Vagina (tissue), 2 donors: ENCODE measurements around the gene PI16. TPM values are rescaled to one million over a fixed set of nuclear protein-coding genes. Genes with fewer than 3 reads are reported as not detected.

ENCODE experiments used
- DNase-seq, 2 donors: peaks; one replicate each; pipeline ENCODE4 v3.0.0-alpha.2; 2017; ENCODE audit errors: extremely low spot score in 2 of 2
- H3K27ac ChIP-seq: fragments of 200-600 bp; sonication (generic); one replicate; pipeline ENCODE4 v1.5.1; 2019
- H3K27me3 ChIP-seq: fragments of 200-600 bp; sonication (generic); one replicate; pipeline ENCODE4 v1.5.1; 2019
- H3K36me3 ChIP-seq, 2 donors: fragments of 200-600 bp; sonication (generic); one replicate each; pipeline ENCODE4 v1.5.1; 2017 to 2019
- H3K4me1 ChIP-seq: fragments of 200-600 bp; sonication (generic); one replicate; pipeline ENCODE4 v1.5.1; 2019
- H3K4me3 ChIP-seq, 2 donors: fragments of 200-600 bp; sonication (generic); 1 replicate in 1 of 2; 2 replicates in 1 of 2; pipeline ENCODE4 v1.5.1; 2016 to 2019
- H3K9me3 ChIP-seq: fragments of 200-600 bp; sonication (generic); one replicate; pipeline ENCODE4 v1.5.1; 2019
- CTCF ChIP-seq, 3 experiments: fragments of 450-650 bp in 2 of 3; fragments of 200-600 bp in 1 of 3; sonication (generic) in 1 of 3; IDR thresholded peaks; one replicate each; pipeline ENCODE4 v1.5.1; 2017 to 2019; ENCODE audit warnings: antibody characterized with exemption in 3 of 3, mild to moderate bottlenecking in 2 of 3, moderate library complexity in 2 of 3
- POLR2A ChIP-seq, 2 donors: fragments of 450-650 bp; IDR thresholded peaks; one replicate each; pipeline ENCODE4 v1.6.1; 2017; ENCODE audit warnings: antibody characterized with exemption in 2 of 2, mild to moderate bottlenecking in 2 of 2, moderate library complexity in 2 of 2
- POLR2AphosphoS5 ChIP-seq, 2 donors: sonication (generic); formaldehyde crosslinking; IDR thresholded peaks; one replicate each; pipeline ENCODE4 v1.9.0; 2017; ENCODE audit warnings: antibody characterized with exemption in 2 of 2, mild to moderate bottlenecking in 2 of 2, low read depth in 1 of 2; ENCODE audit not compliant: insufficient read depth in 1 of 2
- intact Hi-C: fragments of 100-400 bp; cut with DNase I; formaldehyde crosslinking; loops from one replicate; pipeline ENCODE4 v1.15.1; 2023
- total RNA-seq: library from RNA; depleted of rRNA; stranded (reverse); fragments of >200 nt; gene quantifications from one replicate; pipeline ENCODE4 v1.2.3, GENCODE V29; 2016

The PI16 gene
- total RNA-seq, 1 donor from 2014 or later, result 88.6 TPM

GRCh38 chr6:36959555-36960250 is 5.2 kb downstream of the PI16 start:
- Histone ChIP-seq H3K36me3 (no peaks in the 10 kb centered on the region), H3K9me3 (no peaks in the 10 kb centered on the region), H3K4me1 (peaks cover 42% of the 10 kb centered on the region), H3K4me3 (no peak overlapping the region), H3K27ac (peak overlapping the region; percentile 66), H3K27me3 (no peaks in the 10 kb centered on the region)
- DNase-seq, result no peak
- intact Hi-C loops, result no loop called here
- TF ChIP-seq POLR2AphosphoS5 (IDR thresholded peaks at IDR 0.05; ENCODE audit: insufficient read depth in 1 of 2, low read depth in 1 of 2) (no peak), POLR2A (IDR thresholded peaks at IDR 0.05) (no peak), CTCF (IDR thresholded peaks at IDR 0.05) (no peak)

GRCh38 chr6:36961441-36962435 is 7.2 kb downstream of the PI16 start:
- intact Hi-C loops, result no loop called here
- DNase-seq, result no peak
- H3K27ac ChIP-seq, result peak overlapping the region; percentile 66
- H3K9me3 ChIP-seq, result no peaks in the 10 kb centered on the region
- H3K27me3 ChIP-seq, result no peaks in the 10 kb centered on the region
- no peaks in the 10 kb centered on the region for H3K36me3 ChIP-seq
- no peak for TF ChIP-seq CTCF (IDR thresholded peaks at IDR 0.05)
- no peak for TF ChIP-seq POLR2AphosphoS5 (IDR thresholded peaks at IDR 0.05; ENCODE audit: insufficient read depth in 1 of 2, low read depth in 1 of 2)
- no peak for TF ChIP-seq POLR2A (IDR thresholded peaks at IDR 0.05)
- H3K4me1 ChIP-seq, result peaks cover 39% of the 10 kb centered on the region
- no peak overlapping the region for H3K4me3 ChIP-seq

- intact Hi-C loops, result no loop called here
- DNase-seq, result no peak
- no peak for TF ChIP-seq POLR2A (IDR thresholded peaks at IDR 0.05)
- Histone ChIP-seq H3K9me3 (no peaks in the 10 kb centered on the region), H3K36me3 (peaks cover 0 to 6% of the 10 kb centered on the region in 2 donors), H3K4me1 (peaks cover 36% of the 10 kb centered on the region), H3K4me3 (no peak overlapping the region), H3K27ac (no peak overlapping the region), H3K27me3 (no peaks in the 10 kb centered on the region)
Observed at GRCh38 chr6:36962874-36963273, 8.3 kb downstream of the PI16 start.

- Histone ChIP-seq H3K4me1 (peaks cover 42% of the 10 kb centered on the region), H3K27ac (peak overlapping the region; percentile 60), H3K27me3 (no peaks in the 10 kb centered on the region), H3K4me3 (no peak overlapping the region), H3K36me3 (peaks cover 0 to 14% of the 10 kb centered on the region in 2 donors), H3K9me3 (no peaks in the 10 kb centered on the region)
- intact Hi-C loops, result no loop called here
- DNase-seq, result no peak
- TF ChIP-seq POLR2A (IDR thresholded peaks at IDR 0.05), result no peak
- no peak for TF ChIP-seq POLR2AphosphoS5 (IDR thresholded peaks at IDR 0.05; ENCODE audit: insufficient read depth in 1 of 2, low read depth in 1 of 2)
- TF ChIP-seq CTCF (IDR thresholded peaks at IDR 0.05), result no peak
Observed at GRCh38 chr6:36963451-36964290, 9.1 kb downstream of the PI16 start.

GRCh38 chr6:36964349-36964748 is 9.8 kb downstream of the PI16 start:
- DNase-seq, result no peak
- TF ChIP-seq POLR2AphosphoS5 (IDR thresholded peaks at IDR 0.05; ENCODE audit: insufficient read depth in 1 of 2, low read depth in 1 of 2), result no peak
- no peak for TF ChIP-seq POLR2A (IDR thresholded peaks at IDR 0.05)
- TF ChIP-seq CTCF (IDR thresholded peaks at IDR 0.05), result no peak
- Histone ChIP-seq H3K27me3 (no peaks in the 10 kb centered on the region), H3K27ac (peak overlapping the region; percentile 60), H3K36me3 (peaks cover 0 to 21% of the 10 kb centered on the region in 2 donors), H3K4me1 (peaks cover 49% of the 10 kb centered on the region), H3K9me3 (no peaks in the 10 kb centered on the region), H3K4me3 (no peak overlapping the region)
- intact Hi-C loops, result no loop called here
